Measurements from ENCODE around the gene HMGB4. TPM values are rescaled to one million over a fixed set of nuclear protein-coding genes. Genes with fewer than 3 reads are reported as not detected.

Gene HMGB4
- total and polyA plus RNA-seq, 2 of the 4 experiments (the other 2 are of a cell fraction): not detected

GRCh38 chr1:33848205-33848937 is 15.5 kb upstream of the HMGB4 start:
- no peak overlapping the region for H2BK20ac ChIP-seq (ENCODE audit: low read depth, low read length)
- no TSS peak for BruUV-seq (replicated peaks)
- TF ChIP-seq, protein P1, sequence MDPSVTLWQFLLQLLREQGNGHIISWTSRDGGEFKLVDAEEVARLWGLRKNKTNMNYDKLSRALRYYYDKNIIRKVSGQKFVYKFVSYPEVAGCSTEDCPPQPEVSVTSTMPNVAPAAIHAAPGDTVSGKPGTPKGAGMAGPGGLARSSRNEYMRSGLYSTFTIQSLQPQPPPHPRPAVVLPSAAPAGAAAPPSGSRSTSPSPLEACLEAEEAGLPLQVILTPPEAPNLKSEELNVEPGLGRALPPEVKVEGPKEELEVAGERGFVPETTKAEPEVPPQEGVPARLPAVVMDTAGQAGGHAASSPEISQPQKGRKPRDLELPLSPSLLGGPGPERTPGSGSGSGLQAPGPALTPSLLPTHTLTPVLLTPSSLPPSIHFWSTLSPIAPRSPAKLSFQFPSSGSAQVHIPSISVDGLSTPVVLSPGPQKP (IDR thresholded peaks at IDR 0.05; ENCODE audit: borderline replicate concordance, low read depth, low read length): no peak
- TF ChIP-seq RAD21 (IDR thresholded peaks at IDR 0.05; ENCODE audit: low read length) (no peak), SMC3 (IDR thresholded peaks at IDR 0.05; ENCODE audit: low read depth, low read length) (no peak), FOS (IDR thresholded peaks at IDR 0.05; ENCODE audit: low read depth, low read length) (no peak), BHLHE40 (IDR thresholded peaks at IDR 0.05; ENCODE audit: low read depth, low read length) (no peak), USF2 (IDR thresholded peaks at IDR 0.05; ENCODE audit: low read depth, low read length) (no peak), RFX5 (IDR thresholded peaks at IDR 0.05; ENCODE audit: low read depth, low read length) (no peak), MXI1 (IDR thresholded peaks at IDR 0.05; ENCODE audit: borderline replicate concordance, low read depth, low read length) (no peak), CTCF (conservative IDR thresholded peaks at IDR 0.05; ENCODE audit: low read depth, low read length) (no peak), CHD1 (IDR thresholded peaks at IDR 0.05; ENCODE audit: low read depth, low read length) (no peak), CEBPB (IDR thresholded peaks at IDR 0.05; ENCODE audit: low read depth, low read length) (no peak), POLR2A (IDR thresholded peaks at IDR 0.05; ENCODE audit: low read depth, low read length) (no peak), RCOR1 (IDR thresholded peaks at IDR 0.05; ENCODE audit: insufficient replicate concordance, low read length) (no peak), NFE2L2 (IDR thresholded peaks at IDR 0.05; ENCODE audit: low read depth, low read length) (no peak), MAZ (IDR thresholded peaks at IDR 0.05; ENCODE audit: borderline replicate concordance, low read depth, low read length) (no peak), MAFK (IDR thresholded peaks at IDR 0.05; ENCODE audit: low read depth, low read length) (no peak)
- H3K56ac ChIP-seq (ENCODE audit: extremely low read depth, insufficient read depth, low read length): no peak overlapping the region
- no peak overlapping the region for H4K8ac ChIP-seq (ENCODE audit: low read depth in 2 of 2, low read length in 2 of 2)
- no peak overlapping the region for H2AK5ac ChIP-seq (ENCODE audit: low read depth, low read length)
- H3K36me3 ChIP-seq (ENCODE audit: control insufficient read depth, insufficient read depth, low read length): no peaks in the 10 kb centered on the region
- ChIA-PET POLR2A (ENCODE audit: unreplicated experiment) (no interaction called here), CTCF (no interaction called here)
- H3K23ac ChIP-seq (ENCODE audit: low read depth, low read length): no peak overlapping the region
- H2BK15ac ChIP-seq (ENCODE audit: low read depth, low read length): no peak overlapping the region
- in situ Hi-C loops (cut with MboI; ENCODE audit: low sequenced_read_pairs) (no loop called here), dilution Hi-C loops (cut with HindIII; ENCODE audit: low sequenced_read_pairs, unreplicated experiment) (no loop called here), intact Hi-C loops (cut with micrococcal nuclease) (no loop called here)
- H2BK5ac ChIP-seq (ENCODE audit: low read depth, low read length, poor library complexity, severe bottlenecking): no peak overlapping the region
- peaks cover 19% of the 10 kb centered on the region for H3K9me3 ChIP-seq (ENCODE audit: control insufficient read depth, insufficient read depth, low read length)
- H3K27me3 ChIP-seq (ENCODE audit: control insufficient read depth, insufficient read depth, low read length): no peaks in the 10 kb centered on the region
- no peak overlapping the region for H4K91ac ChIP-seq (ENCODE audit: insufficient read depth, low read depth, low read length)
- no peak overlapping the region for H2AK9ac ChIP-seq (replicated peaks; ENCODE audit: low read depth, low read length, poor library complexity)
- ATAC-seq (ENCODE audit: low read depth): no peak
- no peak overlapping the region for H3K18ac ChIP-seq (ENCODE audit: low read depth, low read length)
- H3K79me1 ChIP-seq (ENCODE audit: low read depth in 1 of 2, low read length in 2 of 2): no peaks in the 10 kb centered on the region
- no peak for DNase-seq
- H4K5ac ChIP-seq (ENCODE audit: low read depth, low read length): no peak overlapping the region
- H3K4ac ChIP-seq (ENCODE audit: low read depth, low read length): no peak overlapping the region
- H2BK120ac ChIP-seq (ENCODE audit: low read depth, low read length): no peak overlapping the region
- H3K9ac ChIP-seq (ENCODE audit: low read depth, low read length): no peak overlapping the region
- H3K27ac ChIP-seq (ENCODE audit: insufficient read depth, low read length): no peak overlapping the region
- no peaks in the 10 kb centered on the region for H4K20me1 ChIP-seq (ENCODE audit: insufficient read depth, low read length)
- no peaks in the 10 kb centered on the region for H3K4me1 ChIP-seq (ENCODE audit: control insufficient read depth, insufficient read depth, low read length)
- no peak overlapping the region for H3K4me2 ChIP-seq (ENCODE audit: low read depth, low read length)
- no peak overlapping the region for H2AFZ ChIP-seq (replicated peaks; ENCODE audit: low read length, poor library complexity)
- no peak overlapping the region for H3K14ac ChIP-seq (replicated peaks; ENCODE audit: low read depth, low read length)
- no peaks in the 10 kb centered on the region for H3K9me1 ChIP-seq (ENCODE audit: insufficient read depth, low read length)
- H3K4me3 ChIP-seq (ENCODE audit: insufficient read depth, low read depth, low read length): no peak overlapping the region
- no CpG with 5 or more reads among the region's 4 CpGs for WGBS, 2 experiments (ENCODE audit: extremely low coverage in 2 of 2, insufficient read length in 1 of 2)
